Right lobe of liver (tissue), 6 donors: Measurements from ENCODE around the gene SLC27A2. TPM values are rescaled to one million over a fixed set of nuclear protein-coding genes. Genes with fewer than 3 reads are reported as not detected.
A peak's percentile ranks its signal among the peaks of the same experiment; 100 is the strongest.

Experiments
- ATAC-seq, 4 donors: fragments of 200-7000 bp; cut with Tn5 transposase; one replicate each; pipeline ENCODE4 v1.9.1; 2020; ENCODE audit warnings: mild to moderate bottlenecking in 4 of 4, moderate library complexity in 4 of 4
- DNase-seq, 3 donors: peaks; one replicate each; pipeline ENCODE4 v3.0.0-alpha.2; 2020
- H3K27ac ChIP-seq, 3 donors: fragments of 200-600 bp; one replicate each; pipeline ENCODE4 v1.8.0; 2022
- H3K27me3 ChIP-seq, 2 donors: fragments of 200-600 bp; one replicate each; pipeline ENCODE4 v1.8.0; 2022
- H3K36me3 ChIP-seq, 4 donors: fragments of 200-600 bp; sonication (generic) in 1 of 4; one replicate each; pipeline versions ENCODE4 v1.5.1 to v1.8.0; 2017 to 2022; ENCODE audit warnings: control low read depth in 1 of 4
- H3K4me1 ChIP-seq, 4 donors: fragments of 200-600 bp; sonication (generic) in 1 of 4; one replicate each; pipeline versions ENCODE4 v1.5.1 to v1.8.0; 2017 to 2022; ENCODE audit warnings: control low read depth in 1 of 4
- H3K4me3 ChIP-seq, 3 donors: fragments of 200-600 bp; one replicate each; pipeline ENCODE4 v1.8.0; 2022
- H3K9me3 ChIP-seq, 4 donors: fragments of 200-600 bp; sonication (generic) in 1 of 4; one replicate each; pipeline versions ENCODE4 v1.5.1 to v1.8.0; 2017 to 2022; ENCODE audit warnings: control low read depth in 1 of 4
- CTCF ChIP-seq, 4 donors: fragments of 200-600 bp in 3 of 4; fragments of 450-650 bp in 1 of 4; IDR thresholded peaks; one replicate each; pipeline versions ENCODE4 v1.5.1 to v1.8.0; 2016 to 2022; ENCODE audit warnings: antibody characterized with exemption in 4 of 4, mild to moderate bottlenecking in 2 of 4
- POLR2A ChIP-seq: fragments of 450-650 bp; IDR thresholded peaks from one replicate; pipeline ENCODE4 v1.6.1; 2017; ENCODE audit warnings: antibody characterized with exemption, mild to moderate bottlenecking
- WGBS: methylation state at CpG from one replicate; pipeline ENCODE4 v1.1.6; 2018; ENCODE audit warnings: low coverage, low lambda C conversion rate; ENCODE audit not compliant: insufficient coverage; ENCODE audit errors: missing lambda C conversion rate; 5-methylcytosine and 5-hydroxymethylcytosine counted together
- intact Hi-C, 2 donors: fragments of 100-400 bp; cut with DNase I; formaldehyde crosslinking; loops; one replicate each; pipeline versions ENCODE4 v1.11.2 to v1.14.1; 2022
- total RNA-seq, 6 experiments: library from RNA; depleted of rRNA in 2 of 6; stranded (reverse); fragments of >200 nt in 2 of 6; fragmentation: NEBNext Ultra II Directional in 3 of 6; extraction: Animal tissue kit (Norgen Biotek cat#: 25700) in 3 of 6; gene quantifications; one replicate each; pipeline versions ENCODE4 v1.1.0 to v1.2.4, GENCODE V29; 2016 to 2023
- donor health status: DM: no; HTN: yes; CAD: no.
- donor health status: DM: no; HTN: no; CAD: no.
- donor health status: DM: no; HTN: no; CAD: no.
- donor health status: DM: no; HTN: yes; CAD: no.
- donor health status: DM: no; HTN: yes; CAD: no.

SLC27A2 gene
- total RNA-seq, 6 experiments from 2014 or later, result 76.8 to 366 (median 172) TPM

- no peak for ATAC-seq
- intact Hi-C loops, result no loop called here
- H3K4me3 ChIP-seq, result no peak overlapping the region
- no peaks in the 10 kb centered on the region for H3K36me3 ChIP-seq
- H3K4me1 ChIP-seq, result peaks cover 0 to 15% (median 3%) of the 10 kb centered on the region in 4 donors
- H3K27ac ChIP-seq, result no peak overlapping the region
- no peaks in the 10 kb centered on the region for H3K27me3 ChIP-seq
- H3K9me3 ChIP-seq, result no peaks in the 10 kb centered on the region
- DNase-seq, result no peak
- no peak for TF ChIP-seq POLR2A
- TF ChIP-seq CTCF (IDR thresholded peaks at IDR 0.05), result no peak
- WGBS, result 95% methylated on average over 2 of the region's 2 CpGs
Observed at GRCh38 chr15:50143255-50143860, 38.6 kb upstream of the SLC27A2 start.

- Histone ChIP-seq H3K27ac (no peak overlapping the region), H3K4me1 (peaks cover 0 to 15% (median 3%) of the 10 kb centered on the region in 4 donors), H3K27me3 (no peaks in the 10 kb centered on the region), H3K4me3 (no peak overlapping the region), H3K9me3 (no peaks in the 10 kb centered on the region), H3K36me3 (no peaks in the 10 kb centered on the region)
- TF ChIP-seq POLR2A, result no peak
- TF ChIP-seq CTCF (IDR thresholded peaks at IDR 0.05), result no peak
- ATAC-seq (no peak), DNase-seq (no peak)
- intact Hi-C loops, result no loop called here
- WGBS, result 64% methylated on average over 6 of the region's 6 CpGs
Observed at GRCh38 chr15:50144341-50145120, 37.5 kb upstream of the SLC27A2 start.

- H3K9me3 ChIP-seq, result no peaks in the 10 kb centered on the region
- no peak for DNase-seq
- H3K36me3 ChIP-seq, result no peaks in the 10 kb centered on the region
- peaks cover 0 to 15% (median 3%) of the 10 kb centered on the region in 4 donors for H3K4me1 ChIP-seq
- WGBS, result 0% methylated on average over 2 of the region's 2 CpGs
- no peaks in the 10 kb centered on the region for H3K27me3 ChIP-seq
- intact Hi-C loops, result no loop called here
- TF ChIP-seq POLR2A (no peak), CTCF (IDR thresholded peaks at IDR 0.05) (peak; percentile 45 to 77 (median 63))
- H3K27ac ChIP-seq, result peak overlapping the region in 2 of 3 donors; percentile 54 to 66
- no peak overlapping the region for H3K4me3 ChIP-seq
- peak; percentile 66 to 80 (median 70) for ATAC-seq
Observed at GRCh38 chr15:50145451-50145872, 36.5 kb upstream of the SLC27A2 start.

GRCh38 chr15:50146632-50147031 lies 35.4 kb upstream of the SLC27A2 start:
- peak; percentile 89 to 97 (median 93) for ATAC-seq
- WGBS, result 24% methylated on average over 2 of the region's 2 CpGs
- no peaks in the 10 kb centered on the region for H3K27me3 ChIP-seq
- H3K4me3 ChIP-seq, result peak overlapping the region in 2 of 3 donors; percentile 9 to 15
- TF ChIP-seq POLR2A, result peak; percentile 36
- no peak for TF ChIP-seq CTCF (IDR thresholded peaks at IDR 0.05)
- intact Hi-C loops, result no loop called here
- no peaks in the 10 kb centered on the region for H3K36me3 ChIP-seq
- H3K27ac ChIP-seq, result peak overlapping the region; percentile 31 to 66 (median 54)
- no peaks in the 10 kb centered on the region for H3K9me3 ChIP-seq
- DNase-seq, result peak; percentile 25 to 81 (median 66)
- H3K4me1 ChIP-seq, result peaks cover 0 to 15% (median 3%) of the 10 kb centered on the region in 4 donors
